ENCODE results near the gene LRRC1. TPM values are rescaled to one million over a fixed set of nuclear protein-coding genes. Genes with fewer than 3 reads are reported as not detected.

The LRRC1 gene
- total and polyA plus RNA-seq, 2 donors (not counting 1 experiment from before 2014, with no cell fraction given), result 3.4 to 8.9 TPM

GRCh38 chr6:53852805-53853204, 58.0 kb downstream of the LRRC1 start:
- intact Hi-C loops (cut with micrococcal nuclease), result no loop called here
- no peaks in the 10 kb centered on the region for H4K20me1 ChIP-seq (ENCODE audit: control insufficient read depth, insufficient read depth, low read length, poor library complexity, severe bottlenecking)
- TF ChIP-seq EZH2 (IDR thresholded peaks at IDR 0.05; ENCODE audit: borderline replicate concordance, insufficient read depth, low read depth, low read length, poor library complexity, severe bottlenecking) (no peak), CTCF (IDR thresholded peaks at IDR 0.05) (no peak)
- Mint-ChIP-seq H3K27me3 (no peaks in the 10 kb centered on the region), H3K9me3 (ENCODE audit: insufficient read depth) (no peaks in the 10 kb centered on the region), H3K4me3 (no peak overlapping the region), H3K4me1 (peaks cover 9% of the 10 kb centered on the region), H3K27ac (no peak overlapping the region)
- no peak overlapping the region for H3K4me2 ChIP-seq (replicated peaks; ENCODE audit: low read depth, low read length, poor library complexity, severe bottlenecking)
- ChIA-PET CTCF (no interaction called here), POLR2A (no interaction called here)
- H3K9ac ChIP-seq (ENCODE audit: low read length), result no peak overlapping the region
- ATAC-seq (ENCODE audit: low read depth) (no peak), DNase-seq (no peak)
- H2AFZ ChIP-seq (ENCODE audit: insufficient read depth, low read depth, low read length, poor library complexity, severe bottlenecking), result no peak overlapping the region
- no peaks in the 10 kb centered on the region for H3K79me2 ChIP-seq (ENCODE audit: control insufficient read depth, insufficient read depth, low read length)
- no peaks in the 10 kb centered on the region for H3K36me3 ChIP-seq (replicated peaks in 1 of 2; ENCODE audit: control extremely low read depth in 1 of 2, control insufficient read depth in 1 of 2, extremely low read depth in 1 of 2, insufficient read depth in 2 of 2, low read length in 1 of 2)
- H3K4me3 ChIP-seq (ENCODE audit: control extremely low read depth in 1 of 5, extremely low read depth in 1 of 5, insufficient read depth in 1 of 5, low read depth in 2 of 5, low read length in 4 of 5), result no peak overlapping the region
- H3K4me1 ChIP-seq (ENCODE audit: control insufficient read depth in 2 of 2, insufficient read depth in 2 of 2, low read length in 2 of 2), result no peaks in the 10 kb centered on the region
- H3K27me3 ChIP-seq (replicated peaks in 1 of 4; ENCODE audit: control extremely low read depth in 1 of 4, control insufficient read depth in 3 of 4, insufficient read depth in 4 of 4, low read length in 3 of 4), result no peaks in the 10 kb centered on the region
- H3K9me3 ChIP-seq (ENCODE audit: control extremely low read depth in 1 of 3, control insufficient read depth in 2 of 3, insufficient read depth in 1 of 3, low read length in 2 of 3), result no peaks in the 10 kb centered on the region
- H3K27ac ChIP-seq (ENCODE audit: low read length in 2 of 2), result no peak overlapping the region
- no CpG with 5 or more reads among the region's 2 CpGs for whole genome bisulfite sequencing (ENCODE audit: insufficient coverage)

GRCh38 chr6:53854843-53855567, 60.2 kb downstream of the LRRC1 start:
- ATAC-seq (ENCODE audit: low read depth) (no peak), DNase-seq (no peak)
- POLR2A ChIA-PET, result no interaction called here

More at GRCh38 chr6:53854843-53855567, 60.2 kb downstream of the LRRC1 start:
- no peak overlapping the region for H3K4me3 Mint-ChIP-seq
- WGBS (ENCODE audit: insufficient coverage), result 50% methylated on average over 1 of the region's 5 CpGs
- no peaks in the 10 kb centered on the region for H3K9me3 Mint-ChIP-seq (ENCODE audit: insufficient read depth)
- intact Hi-C loops (cut with micrococcal nuclease), result no loop called here
- Histone ChIP-seq H2AFZ (ENCODE audit: insufficient read depth, low read depth, low read length, poor library complexity, severe bottlenecking) (no peak overlapping the region), H3K27me3 (replicated peaks in 1 of 4; ENCODE audit: control extremely low read depth in 1 of 4, control insufficient read depth in 3 of 4, insufficient read depth in 4 of 4, low read length in 3 of 4) (no peaks in the 10 kb centered on the region), H3K9ac (ENCODE audit: low read length) (no peak overlapping the region), H4K20me1 (ENCODE audit: control insufficient read depth, insufficient read depth, low read length, poor library complexity, severe bottlenecking) (no peaks in the 10 kb centered on the region), H3K27ac (ENCODE audit: low read length in 2 of 2) (no peak overlapping the region), H3K79me2 (ENCODE audit: control insufficient read depth, insufficient read depth, low read length) (no peaks in the 10 kb centered on the region), H3K36me3 (replicated peaks in 1 of 2; ENCODE audit: control extremely low read depth in 1 of 2, control insufficient read depth in 1 of 2, extremely low read depth in 1 of 2, insufficient read depth in 2 of 2, low read length in 1 of 2) (no peaks in the 10 kb centered on the region), H3K4me3 (ENCODE audit: control extremely low read depth in 1 of 5, extremely low read depth in 1 of 5, insufficient read depth in 1 of 5, low read depth in 2 of 5, low read length in 4 of 5) (no peak overlapping the region), H3K4me1 (ENCODE audit: control insufficient read depth in 2 of 2, insufficient read depth in 2 of 2, low read length in 2 of 2) (no peaks in the 10 kb centered on the region), H3K4me2 (replicated peaks; ENCODE audit: low read depth, low read length, poor library complexity, severe bottlenecking) (no peak overlapping the region), H3K9me3 (ENCODE audit: control extremely low read depth in 1 of 3, control insufficient read depth in 2 of 3, insufficient read depth in 1 of 3, low read length in 2 of 3) (no peaks in the 10 kb centered on the region)
- no peak for TF ChIP-seq CTCF (IDR thresholded peaks at IDR 0.05)
- TF ChIP-seq EZH2 (IDR thresholded peaks at IDR 0.05; ENCODE audit: borderline replicate concordance, insufficient read depth, low read depth, low read length, poor library complexity, severe bottlenecking), result no peak
- peaks cover 9% of the 10 kb centered on the region for H3K4me1 Mint-ChIP-seq
- CTCF ChIA-PET, result no interaction called here
- no peak overlapping the region for H3K27ac Mint-ChIP-seq
- H3K27me3 Mint-ChIP-seq, result no peaks in the 10 kb centered on the region
